ENCODE measurements around the gene CBX2. TPM values are rescaled to one million over a fixed set of nuclear protein-coding genes. Genes with fewer than 3 reads are reported as not detected.

CBX2 gene
- polyA plus RNA-seq, 2 of the 4 experiments (the other 2 are of a cell fraction): 7.4 to 16.4 TPM

DNA sequence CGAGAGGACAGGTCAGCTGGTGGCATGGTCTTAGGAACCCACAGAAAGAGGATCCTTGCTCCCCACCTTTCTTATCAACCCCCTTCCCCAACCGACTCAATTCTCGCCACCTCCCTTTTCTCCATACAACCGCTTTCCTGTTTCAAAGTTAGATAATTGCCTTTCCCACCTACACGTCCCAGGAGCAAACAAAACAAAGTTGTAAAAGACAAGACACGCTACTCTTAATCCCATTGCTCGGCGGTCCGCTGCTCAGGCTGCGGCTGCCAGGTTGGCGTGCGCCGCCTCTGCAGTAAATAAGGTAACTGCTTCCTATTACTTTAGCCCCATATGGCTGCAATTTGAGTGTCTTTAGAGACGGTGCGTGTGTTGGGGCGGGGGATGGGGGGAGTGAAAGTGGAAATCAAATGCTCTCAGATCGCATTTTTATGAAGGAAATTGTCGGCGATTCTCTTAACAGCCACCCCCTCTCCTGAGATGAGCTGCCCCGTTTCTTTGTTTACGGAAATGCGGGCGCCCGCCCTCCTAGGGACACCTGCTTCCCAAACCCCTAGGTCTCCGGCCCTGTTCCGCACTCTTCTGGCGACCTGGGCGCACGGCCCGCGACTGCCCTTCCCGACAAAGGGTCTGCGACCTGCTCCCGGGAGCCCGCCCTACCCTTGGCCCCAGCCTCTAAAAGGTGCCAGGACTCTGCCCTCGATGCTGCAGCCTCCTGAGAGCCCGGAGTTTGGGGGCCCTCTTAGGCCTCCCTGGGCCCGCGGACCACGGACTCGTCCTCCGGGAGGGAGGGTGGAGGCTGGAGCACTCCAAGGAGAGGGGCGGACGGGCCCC, 22.6 kb downstream of the CBX2 start:
- CTCF ChIA-PET: interaction anchor here (1.1 to 39.8 kb wide), 4 partner anchors 10 to 39 kb away, joined by 3 to 1281 read pairs (median 14); partner anchors contain the start of gene CBX4
- H3K9me3 ChIP-seq: no peaks in the 10 kb centered on the region
- peaks cover 12% of the 10 kb centered on the region for H3K4me1 ChIP-seq
- H3K4me2 ChIP-seq: no peak overlapping the region
- POLR2A ChIA-PET: interaction anchor here (1.4 to 2.6 kb wide), 2 partner anchors 37 to 39 kb away, joined by 7 read pairs; partner anchors contain the start of gene CBX4
- H3K4me3 ChIP-seq: no peak overlapping the region
- no peak overlapping the region for H3K27ac ChIP-seq
- ATAC-seq (no peak), DNase-seq (ENCODE audit: low read depth in 1 of 2, low spot score in 1 of 2) (no peak), FAIRE-seq (no peak)
- WGBS (ENCODE audit: missing lambda C conversion rate): 86% methylated on average over 44 of the region's 44 CpGs
- no peak for TF ChIP-seq POLR2A (IDR thresholded peaks at IDR 0.05; ENCODE audit: low read length)
- no peak for TF ChIP-seq MAZ (IDR thresholded peaks at IDR 0.05; ENCODE audit: borderline replicate concordance, low read depth, low read length)
- TF ChIP-seq HOXB13 (CRISPR knock-in tag; IDR thresholded peaks at IDR 0.05; ENCODE audit: low read depth): no peak
- no peak for TF ChIP-seq MAFK (IDR thresholded peaks at IDR 0.05; ENCODE audit: partially characterized antibody)
- TF ChIP-seq ZC3H11A (IDR thresholded peaks at IDR 0.05): no peak
- no peak for TF ChIP-seq RAD21 (conservative IDR thresholded peaks at IDR 0.05 in 1 of 2, IDR thresholded peaks at IDR 0.05 in 1 of 2)
- TF ChIP-seq, protein P1, sequence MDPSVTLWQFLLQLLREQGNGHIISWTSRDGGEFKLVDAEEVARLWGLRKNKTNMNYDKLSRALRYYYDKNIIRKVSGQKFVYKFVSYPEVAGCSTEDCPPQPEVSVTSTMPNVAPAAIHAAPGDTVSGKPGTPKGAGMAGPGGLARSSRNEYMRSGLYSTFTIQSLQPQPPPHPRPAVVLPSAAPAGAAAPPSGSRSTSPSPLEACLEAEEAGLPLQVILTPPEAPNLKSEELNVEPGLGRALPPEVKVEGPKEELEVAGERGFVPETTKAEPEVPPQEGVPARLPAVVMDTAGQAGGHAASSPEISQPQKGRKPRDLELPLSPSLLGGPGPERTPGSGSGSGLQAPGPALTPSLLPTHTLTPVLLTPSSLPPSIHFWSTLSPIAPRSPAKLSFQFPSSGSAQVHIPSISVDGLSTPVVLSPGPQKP (IDR thresholded peaks at IDR 0.05; ENCODE audit: low read depth, low read length): no peak
- TF ChIP-seq, protein P2, sequence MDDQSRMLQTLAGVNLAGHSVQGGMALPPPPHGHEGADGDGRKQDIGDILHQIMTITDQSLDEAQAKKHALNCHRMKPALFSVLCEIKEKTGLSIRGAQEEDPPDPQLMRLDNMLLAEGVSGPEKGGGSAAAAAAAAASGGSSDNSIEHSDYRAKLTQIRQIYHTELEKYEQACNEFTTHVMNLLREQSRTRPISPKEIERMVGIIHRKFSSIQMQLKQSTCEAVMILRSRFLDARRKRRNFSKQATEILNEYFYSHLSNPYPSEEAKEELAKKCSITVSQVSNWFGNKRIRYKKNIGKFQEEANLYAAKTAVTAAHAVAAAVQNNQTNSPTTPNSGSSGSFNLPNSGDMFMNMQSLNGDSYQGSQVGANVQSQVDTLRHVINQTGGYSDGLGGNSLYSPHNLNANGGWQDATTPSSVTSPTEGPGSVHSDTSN (IDR thresholded peaks at IDR 0.05): no peak
- TF ChIP-seq, protein P3, sequence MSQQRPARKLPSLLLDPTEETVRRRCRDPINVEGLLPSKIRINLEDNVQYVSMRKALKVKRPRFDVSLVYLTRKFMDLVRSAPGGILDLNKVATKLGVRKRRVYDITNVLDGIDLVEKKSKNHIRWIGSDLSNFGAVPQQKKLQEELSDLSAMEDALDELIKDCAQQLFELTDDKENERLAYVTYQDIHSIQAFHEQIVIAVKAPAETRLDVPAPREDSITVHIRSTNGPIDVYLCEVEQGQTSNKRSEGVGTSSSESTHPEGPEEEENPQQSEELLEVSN (IDR thresholded peaks at IDR 0.05; ENCODE audit: borderline replicate concordance, low read depth): no peak
- TF ChIP-seq JUNB (IDR thresholded peaks at IDR 0.05): no peak
- TF ChIP-seq MYC (IDR thresholded peaks at IDR 0.05; ENCODE audit: borderline replicate concordance, low read length): no peak
- TF ChIP-seq ESRRA (IDR thresholded peaks at IDR 0.05; ENCODE audit: borderline replicate concordance, low read length): no peak
- TF ChIP-seq CHD4 (IDR thresholded peaks at IDR 0.05; ENCODE audit: borderline replicate concordance): no peak
- TF ChIP-seq HOXB5 (CRISPR knock-in tag; IDR thresholded peaks at IDR 0.05): no peak
- TF ChIP-seq RCOR1 (IDR thresholded peaks at IDR 0.05; ENCODE audit: low read depth, low read length): no peak
- TF ChIP-seq, protein P4, sequence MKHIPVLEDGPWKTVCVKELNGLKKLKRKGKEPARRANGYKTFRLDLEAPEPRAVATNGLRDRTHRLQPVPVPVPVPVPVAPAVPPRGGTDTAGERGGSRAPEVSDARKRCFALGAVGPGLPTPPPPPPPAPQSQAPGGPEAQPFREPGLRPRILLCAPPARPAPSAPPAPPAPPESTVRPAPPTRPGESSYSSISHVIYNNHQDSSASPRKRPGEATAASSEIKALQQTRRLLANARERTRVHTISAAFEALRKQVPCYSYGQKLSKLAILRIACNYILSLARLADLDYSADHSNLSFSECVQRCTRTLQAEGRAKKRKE (CRISPR knock-in tag; IDR thresholded peaks at IDR 0.05; ENCODE audit: low read depth): no peak

DNA sequence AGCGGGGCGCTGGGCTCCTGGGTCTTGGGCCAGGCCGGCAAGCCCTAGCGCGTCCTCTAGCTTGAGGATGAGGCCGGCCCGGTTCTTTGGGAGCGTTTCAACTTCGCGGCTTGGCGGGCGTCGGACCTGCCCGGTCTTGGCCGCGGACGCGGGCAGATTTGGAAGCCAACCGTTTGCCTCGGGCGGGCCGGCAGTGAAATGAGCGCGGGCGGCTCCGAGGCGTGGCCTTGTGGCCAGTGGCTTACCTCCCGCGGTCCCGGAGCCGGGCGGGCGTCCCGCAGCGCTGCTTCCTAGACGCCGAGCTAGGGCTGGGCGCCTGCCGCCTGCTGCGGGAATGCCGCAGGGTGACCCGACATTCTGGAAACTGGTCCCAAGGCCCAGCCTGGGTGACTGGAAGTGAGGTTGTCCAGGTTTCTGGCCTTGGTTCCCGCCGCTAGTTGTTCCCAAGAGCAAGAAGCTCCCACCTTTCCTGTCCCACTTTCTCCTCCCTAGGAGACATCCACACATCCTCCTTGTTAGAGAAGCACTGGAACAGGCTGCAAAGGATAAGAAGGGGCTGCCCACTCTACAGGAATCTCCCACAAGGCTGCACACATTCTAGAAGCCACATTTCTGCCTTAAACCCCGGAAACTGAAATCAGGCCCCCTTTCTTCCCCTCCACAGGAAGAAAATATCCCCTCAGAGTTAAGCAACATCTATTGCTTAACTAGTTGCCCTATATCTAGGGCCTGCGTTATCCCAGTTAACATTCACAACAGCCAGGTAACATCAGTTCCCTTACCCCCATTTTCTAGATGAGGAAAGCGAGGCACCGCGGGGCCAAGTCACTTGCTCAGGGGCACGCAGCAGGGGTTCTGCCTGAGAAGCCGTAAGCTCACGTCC, 23.4 kb downstream of the CBX2 start:
- no peaks in the 10 kb centered on the region for H3K9me3 ChIP-seq
- no peak for DNase-seq (ENCODE audit: low read depth in 1 of 2, low spot score in 1 of 2)
- FAIRE-seq: no peak
- WGBS (ENCODE audit: missing lambda C conversion rate): 91% methylated on average over 52 of the region's 52 CpGs
- peaks cover 7% of the 10 kb centered on the region for H3K4me1 ChIP-seq
- H3K4me2 ChIP-seq: no peak overlapping the region
- ATAC-seq: no peak
- ChIA-PET CTCF (interaction anchor here (1.0 to 39.8 kb wide), 6 partner anchors 11 to 281 kb away, joined by 3 to 1281 read pairs (median 4); partner anchors contain the start of gene CBX4), POLR2A (interaction anchor here (1.4 to 2.6 kb wide), 2 partner anchors 36 to 38 kb away, joined by 7 read pairs; partner anchors contain the start of gene CBX4)
- H3K27ac ChIP-seq: no peak overlapping the region
- TF ChIP-seq, protein P5, sequence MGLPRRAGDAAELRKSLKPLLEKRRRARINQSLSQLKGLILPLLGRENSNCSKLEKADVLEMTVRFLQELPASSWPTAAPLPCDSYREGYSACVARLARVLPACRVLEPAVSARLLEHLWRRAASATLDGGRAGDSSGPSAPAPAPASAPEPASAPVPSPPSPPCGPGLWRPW (IDR thresholded peaks at IDR 0.05): no peak
- no peak overlapping the region for H3K4me3 ChIP-seq
